BE2C (cell line): Measurements from ENCODE around the gene TUBGCP5.

ENCODE experiments used
- DNase-seq: peaks from one replicate; pipeline ENCODE4 v3.0.0-alpha.2; 2020
- H3K27me3 ChIP-seq: fragments of 250-450 bp; sonication (Bioruptor Pico); 2 replicates; pipeline ENCODE4 v1.5.1; 2020; ENCODE audit warnings: mild to moderate bottlenecking
- H3K36me3 ChIP-seq: fragments of 250-450 bp; sonication (Bioruptor Pico); 2 replicates; pipeline ENCODE4 v1.5.1; 2020; ENCODE audit warnings: mild to moderate bottlenecking
- H3K4me1 ChIP-seq: fragments of 250-450 bp; sonication (Bioruptor Pico); 2 replicates; pipeline ENCODE4 v1.5.1; 2020
- H3K4me3 ChIP-seq: 2 replicates; pipeline ENCODE4 v1.5.1; 2011; ENCODE audit warnings: low read depth, low read length
- H3K9me3 ChIP-seq: fragments of 250-450 bp; sonication (Bioruptor Pico); 2 replicates; pipeline ENCODE4 v1.5.1; 2020
- TF ChIP-seq, protein P1 (sequence below): IDR thresholded peaks from 2 replicates; pipeline ENCODE4 v1.5.1; 2012; ENCODE audit warnings: mild to moderate bottlenecking, low read depth, low read length

TUBGCP5 gene

DNA sequence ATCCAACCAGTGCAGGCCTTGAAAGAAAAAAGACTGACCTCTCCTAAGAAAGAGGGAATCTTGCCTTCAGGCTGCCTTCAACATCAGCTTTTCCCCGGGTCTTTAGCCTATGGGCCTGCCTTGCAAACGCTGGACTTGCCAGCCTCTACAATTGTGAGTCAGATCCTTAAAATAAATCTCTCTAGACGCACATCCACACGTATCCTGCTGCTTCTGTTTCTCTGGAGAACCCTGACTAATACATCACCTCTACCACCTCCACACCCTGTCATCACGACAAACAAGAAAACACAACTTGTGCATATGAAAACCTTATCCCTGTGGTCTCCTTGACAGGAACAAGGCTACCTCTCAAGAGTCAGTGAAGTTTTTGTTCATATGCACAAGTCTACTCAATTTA is 71.0 kb downstream of the TUBGCP5 start:
- DNase-seq = no peak
- no peaks in the 10 kb centered on the region for H3K36me3 ChIP-seq
- H3K4me1 ChIP-seq = peaks cover 3% of the 10 kb centered on the region
- no peaks in the 10 kb centered on the region for H3K9me3 ChIP-seq
- TF ChIP-seq, protein P1, sequence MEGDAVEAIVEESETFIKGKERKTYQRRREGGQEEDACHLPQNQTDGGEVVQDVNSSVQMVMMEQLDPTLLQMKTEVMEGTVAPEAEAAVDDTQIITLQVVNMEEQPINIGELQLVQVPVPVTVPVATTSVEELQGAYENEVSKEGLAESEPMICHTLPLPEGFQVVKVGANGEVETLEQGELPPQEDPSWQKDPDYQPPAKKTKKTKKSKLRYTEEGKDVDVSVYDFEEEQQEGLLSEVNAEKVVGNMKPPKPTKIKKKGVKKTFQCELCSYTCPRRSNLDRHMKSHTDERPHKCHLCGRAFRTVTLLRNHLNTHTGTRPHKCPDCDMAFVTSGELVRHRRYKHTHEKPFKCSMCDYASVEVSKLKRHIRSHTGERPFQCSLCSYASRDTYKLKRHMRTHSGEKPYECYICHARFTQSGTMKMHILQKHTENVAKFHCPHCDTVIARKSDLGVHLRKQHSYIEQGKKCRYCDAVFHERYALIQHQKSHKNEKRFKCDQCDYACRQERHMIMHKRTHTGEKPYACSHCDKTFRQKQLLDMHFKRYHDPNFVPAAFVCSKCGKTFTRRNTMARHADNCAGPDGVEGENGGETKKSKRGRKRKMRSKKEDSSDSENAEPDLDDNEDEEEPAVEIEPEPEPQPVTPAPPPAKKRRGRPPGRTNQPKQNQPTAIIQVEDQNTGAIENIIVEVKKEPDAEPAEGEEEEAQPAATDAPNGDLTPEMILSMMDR = no peak
- H3K27me3 ChIP-seq = no peaks in the 10 kb centered on the region
- no peak overlapping the region for H3K4me3 ChIP-seq

DNA sequence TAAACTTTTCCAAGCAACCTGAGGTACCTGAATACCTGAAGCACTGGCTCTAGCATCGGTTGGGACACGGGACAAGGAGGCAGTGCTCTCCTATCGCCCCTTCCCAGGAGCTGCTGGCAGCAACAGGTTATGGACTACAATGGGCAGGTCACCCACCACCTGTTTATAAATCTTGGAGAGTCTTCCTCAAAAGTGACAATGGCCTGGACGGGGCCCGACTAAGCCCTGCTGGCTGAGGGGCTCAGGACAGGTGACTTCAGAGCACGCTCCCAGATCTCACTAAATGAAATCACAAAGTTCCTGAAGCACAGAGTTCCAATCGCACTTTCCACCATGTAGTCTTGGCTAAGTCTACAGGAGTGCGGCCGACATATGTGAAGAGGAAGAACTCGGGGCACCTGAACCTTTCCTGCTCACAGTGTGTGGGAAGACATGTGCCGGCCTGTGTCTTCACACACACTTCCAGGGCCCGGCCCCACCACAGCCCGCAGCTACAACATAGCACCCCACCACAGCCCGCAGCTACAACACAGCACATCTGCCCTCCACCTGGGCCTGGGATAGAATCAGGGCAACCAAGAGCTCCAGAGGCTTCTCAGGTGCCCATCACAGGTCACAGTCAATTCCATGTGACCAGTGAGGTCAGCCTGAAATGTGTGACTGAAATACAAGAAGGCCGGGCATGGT is 72.1 kb downstream of the TUBGCP5 start:
- peaks cover 3% of the 10 kb centered on the region for H3K4me1 ChIP-seq
- H3K27me3 ChIP-seq = no peaks in the 10 kb centered on the region
- no peak for DNase-seq
- TF ChIP-seq, protein P1 = no peak
- H3K9me3 ChIP-seq = no peaks in the 10 kb centered on the region
- H3K36me3 ChIP-seq = no peaks in the 10 kb centered on the region
- no peak overlapping the region for H3K4me3 ChIP-seq

DNA sequence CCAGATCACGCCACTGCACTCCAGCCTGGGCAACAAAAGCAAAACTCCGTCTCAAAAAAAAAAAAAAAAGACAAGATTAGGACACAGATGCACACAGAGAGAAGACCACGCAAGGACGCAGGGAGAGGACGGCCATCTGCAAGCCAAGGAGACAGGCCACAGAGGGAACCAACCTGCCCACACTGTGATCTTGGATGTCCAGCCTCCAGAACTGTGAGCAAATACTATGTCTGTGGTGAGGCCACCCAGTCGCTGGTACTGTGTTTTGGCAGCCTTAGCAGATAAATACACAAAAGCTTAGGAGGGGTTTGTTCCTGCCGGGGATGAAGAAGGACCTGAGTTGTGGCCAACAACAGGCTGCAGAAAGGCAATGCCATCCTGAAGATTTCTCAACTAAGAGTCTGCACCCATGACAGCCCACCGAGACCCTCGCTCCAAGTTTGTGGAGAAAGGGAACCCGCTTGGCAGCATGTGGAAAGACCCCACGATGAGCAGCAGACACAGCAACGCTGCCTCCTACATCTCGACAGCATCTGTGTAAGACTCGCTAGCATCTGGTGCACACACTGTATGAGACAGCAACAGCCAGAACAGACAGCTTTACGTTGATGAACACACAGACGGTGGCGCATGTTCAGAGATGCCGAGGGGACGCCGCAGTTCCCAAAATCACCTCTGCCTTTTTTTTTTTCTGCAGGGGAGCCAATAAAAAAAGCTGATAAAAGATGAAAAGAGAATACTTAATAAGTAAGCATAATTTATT is 72.9 kb downstream of the TUBGCP5 start:
- Histone ChIP-seq H3K36me3 (no peaks in the 10 kb centered on the region), H3K27me3 (no peaks in the 10 kb centered on the region), H3K9me3 (no peaks in the 10 kb centered on the region), H3K4me3 (no peak overlapping the region), H3K4me1 (peaks cover 3% of the 10 kb centered on the region)
- TF ChIP-seq, protein P1 = no peak
- no peak for DNase-seq

DNA sequence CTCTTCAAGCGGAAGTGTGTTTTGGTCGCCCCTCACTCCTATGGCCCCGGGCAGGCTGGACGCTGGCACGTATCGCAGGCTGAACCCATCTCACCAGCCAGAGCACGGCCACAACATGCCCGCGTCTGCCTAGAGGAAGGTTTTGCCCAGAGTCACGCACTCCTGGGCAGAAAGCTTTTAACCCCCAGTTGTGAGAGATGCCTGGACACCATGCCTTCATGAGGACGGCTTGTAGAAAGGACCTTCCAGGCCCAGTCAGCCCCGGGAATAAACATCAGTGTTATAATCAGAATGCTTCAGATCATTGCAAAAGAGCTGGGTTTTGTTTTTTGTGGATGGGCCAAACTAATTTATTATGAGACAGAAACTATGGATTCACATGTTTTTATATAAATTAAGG is 75.7 kb downstream of the TUBGCP5 start:
- no peak for DNase-seq
- Histone ChIP-seq H3K4me3 (no peak overlapping the region), H3K36me3 (no peaks in the 10 kb centered on the region), H3K9me3 (no peaks in the 10 kb centered on the region), H3K27me3 (no peaks in the 10 kb centered on the region), H3K4me1 (peaks cover 3% of the 10 kb centered on the region)
- TF ChIP-seq, protein P1 = no peak

DNA sequence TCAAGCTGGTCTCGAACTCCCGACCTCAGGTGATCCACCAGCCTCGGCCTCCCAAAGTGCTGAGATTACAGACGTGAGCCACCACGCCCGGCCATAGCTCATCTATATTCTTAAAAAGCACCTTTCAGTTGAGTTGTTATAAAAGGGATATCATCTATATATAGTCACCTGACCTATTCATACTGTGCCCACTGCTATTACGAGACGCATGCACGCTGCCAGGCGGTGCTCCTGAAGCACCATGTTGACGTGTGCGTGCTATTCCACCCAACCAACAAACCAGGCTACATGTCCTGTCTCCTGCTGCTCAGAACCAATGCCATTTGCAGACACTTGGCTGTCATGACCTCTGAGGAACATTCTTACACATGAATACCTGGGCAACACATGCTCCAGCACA is 76.8 kb downstream of the TUBGCP5 start:
- Histone ChIP-seq H3K36me3 (no peaks in the 10 kb centered on the region), H3K4me1 (peaks cover 3% of the 10 kb centered on the region)
- DNase-seq = no peak

DNA sequence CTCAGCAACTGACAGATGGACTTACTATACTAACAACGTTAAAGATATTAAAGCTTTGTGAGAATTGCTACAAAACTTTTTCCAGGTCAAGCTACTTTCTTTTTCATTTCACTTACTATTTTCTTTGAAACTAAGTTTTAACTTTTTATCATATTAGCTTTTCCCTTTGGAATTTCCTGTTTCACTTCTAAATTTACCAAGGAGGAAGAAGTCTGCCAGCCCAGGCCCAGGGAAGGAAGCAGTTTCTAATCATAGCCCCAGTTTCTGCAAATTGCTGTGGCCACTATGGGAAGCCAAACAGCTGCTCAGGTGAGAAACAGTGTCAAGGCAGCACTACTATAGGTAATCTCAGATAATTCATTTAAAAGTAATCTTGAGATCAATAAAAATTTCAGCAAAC is 77.6 kb downstream of the TUBGCP5 start:
- TF ChIP-seq, protein P1 = no peak
- peaks cover 3% of the 10 kb centered on the region for H3K4me1 ChIP-seq
- H3K36me3 ChIP-seq = no peaks in the 10 kb centered on the region
- H3K9me3 ChIP-seq = no peaks in the 10 kb centered on the region
- no peak overlapping the region for H3K4me3 ChIP-seq
- no peaks in the 10 kb centered on the region for H3K27me3 ChIP-seq
- no peak for DNase-seq

More for the DNA sequence above, 76.8 kb downstream of the TUBGCP5 start:
- no peaks in the 10 kb centered on the region for H3K9me3 ChIP-seq
- no peak overlapping the region for H3K4me3 ChIP-seq
- TF ChIP-seq, protein P1 = no peak
- H3K27me3 ChIP-seq = no peaks in the 10 kb centered on the region
